ENCODE measurements around the gene KLRB1.
"Not testable (repeated sequence)": the region's sequence is repeated elsewhere in the genome, so short reads cannot be mapped to it uniquely, and the experiment has no call there.

Gene KLRB1

DNA sequence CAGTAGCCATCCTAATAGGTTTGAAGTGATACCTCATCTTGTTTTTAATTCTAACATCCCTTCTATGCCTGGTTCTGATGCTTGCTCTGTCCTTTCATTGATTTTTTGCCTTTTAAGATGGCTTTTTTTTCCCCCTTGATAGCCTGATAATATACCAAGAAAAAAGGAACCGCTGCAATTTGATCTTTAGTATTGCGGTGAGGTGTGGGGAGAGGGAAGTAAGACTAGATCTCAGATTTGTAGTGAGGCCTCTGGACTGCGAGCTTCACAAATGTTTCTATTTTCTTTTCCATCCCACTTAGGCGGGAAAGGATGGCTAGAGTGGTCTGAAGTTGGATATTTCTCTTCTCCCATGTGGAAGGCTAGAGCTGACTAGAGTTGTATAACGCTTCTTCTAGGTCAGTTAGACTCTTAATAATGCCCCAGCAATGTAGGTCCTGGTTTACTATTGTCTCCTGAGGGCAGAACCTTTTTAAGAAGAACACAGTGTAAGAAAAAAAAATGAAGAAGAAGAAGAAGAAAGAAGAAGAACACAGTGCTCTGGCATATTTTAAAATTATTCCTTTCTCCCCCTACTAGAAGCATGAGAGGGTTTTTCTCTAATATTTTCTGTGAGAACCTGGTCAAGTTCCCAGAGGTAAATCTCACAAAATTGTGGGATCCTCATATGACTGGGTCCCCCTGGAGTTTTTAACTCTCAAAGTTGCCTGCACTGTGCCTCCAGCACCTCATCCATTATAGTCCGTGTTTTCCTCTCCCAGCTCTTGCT is 11.9 kb upstream of the KLRB1 start:
- no peak for DNase-seq

DNA sequence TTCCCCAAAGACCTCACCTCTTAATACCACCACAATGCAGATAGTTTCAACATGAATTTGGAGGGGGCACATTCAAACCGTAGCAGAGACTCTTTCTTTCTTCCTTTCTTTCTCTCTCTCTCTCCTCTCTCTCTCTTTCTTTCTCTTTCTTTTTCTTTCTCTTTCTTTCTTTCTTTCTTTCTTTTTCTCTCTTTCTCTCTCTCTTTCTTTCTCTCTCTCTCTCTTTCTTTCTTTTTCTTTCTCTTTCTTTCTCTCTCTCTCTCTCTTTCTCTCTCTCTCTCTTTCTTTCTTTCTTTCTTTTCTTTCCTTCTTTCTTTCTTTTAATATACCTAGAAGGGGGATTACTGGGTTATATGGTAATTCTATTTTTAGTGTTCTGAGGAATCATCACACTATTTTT is 11.2 kb upstream of the KLRB1 start:
- not testable (repeated sequence) for DNase-seq

DNA sequence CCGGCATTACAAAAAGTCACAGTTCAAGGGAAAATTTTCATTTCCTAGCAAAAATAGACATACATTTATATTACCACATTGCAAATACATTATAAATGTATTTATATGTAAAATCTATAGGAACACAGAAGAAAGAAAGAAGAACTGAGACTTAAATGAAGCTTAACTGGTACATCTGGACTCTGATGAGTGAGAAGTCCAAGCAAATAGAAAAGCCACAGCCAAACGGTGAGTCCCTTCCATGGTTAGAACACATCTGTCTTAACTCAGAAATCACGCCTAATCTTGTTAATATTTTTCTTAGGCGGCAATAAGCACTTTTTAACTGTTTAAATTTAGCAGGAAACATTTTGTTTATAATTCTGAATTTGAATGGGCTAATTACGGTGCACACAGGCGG is 9.4 kb upstream of the KLRB1 start:
- DNase-seq, result no peak

DNA sequence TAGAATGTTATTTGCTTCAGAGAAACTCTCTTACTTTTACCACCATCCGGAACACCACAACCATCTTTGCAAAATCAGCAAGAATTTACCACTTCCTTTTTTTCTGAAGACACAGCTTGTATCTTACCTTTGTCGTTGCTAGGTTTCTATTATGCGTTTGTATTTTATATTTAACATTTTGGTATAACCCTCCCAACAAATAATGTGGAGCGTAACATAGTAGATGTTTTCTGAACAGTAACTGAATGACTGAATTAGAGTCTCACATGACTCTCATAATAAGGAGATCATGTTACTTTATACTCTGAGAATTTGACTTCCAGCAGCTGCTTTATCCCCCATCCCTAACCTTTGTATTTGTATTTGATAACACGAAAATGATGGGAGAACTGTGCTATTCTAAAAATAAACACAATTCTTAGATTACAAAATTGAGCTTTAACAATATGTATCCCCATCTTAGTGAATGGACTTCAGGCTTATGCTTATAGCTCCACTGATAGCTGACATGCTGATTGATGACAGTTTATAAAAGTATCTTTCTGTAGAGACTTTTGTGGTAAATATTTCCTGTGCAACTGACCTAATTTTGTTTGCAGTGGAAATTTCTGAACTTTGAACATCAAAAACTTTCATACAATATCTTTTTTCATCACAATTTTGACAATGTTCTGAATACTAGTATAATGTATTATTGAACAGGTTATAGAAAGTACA is 7.9 kb upstream of the KLRB1 start:
- DNase-seq, result no peak

DNA sequence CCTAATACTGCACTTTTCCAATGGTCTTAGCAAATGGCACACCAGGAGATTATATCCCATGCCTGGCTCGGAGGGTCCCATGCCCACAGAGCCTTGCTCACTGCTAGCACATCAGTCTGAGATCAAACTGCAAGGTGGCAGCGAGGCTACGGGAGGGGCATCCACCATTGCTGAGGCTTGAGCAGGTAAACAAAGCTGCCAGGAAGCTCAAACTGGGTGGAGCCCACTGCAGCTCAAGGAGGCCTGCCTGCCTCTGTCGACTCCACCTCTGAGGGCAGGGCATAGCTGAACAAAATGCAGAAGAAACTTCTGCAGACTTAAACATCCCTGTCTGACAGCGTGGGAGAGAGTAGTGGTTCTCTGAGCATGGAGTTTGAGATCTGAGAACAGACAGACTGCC is 2.9 kb upstream of the KLRB1 start:
- not testable (repeated sequence) for DNase-seq

DNA sequence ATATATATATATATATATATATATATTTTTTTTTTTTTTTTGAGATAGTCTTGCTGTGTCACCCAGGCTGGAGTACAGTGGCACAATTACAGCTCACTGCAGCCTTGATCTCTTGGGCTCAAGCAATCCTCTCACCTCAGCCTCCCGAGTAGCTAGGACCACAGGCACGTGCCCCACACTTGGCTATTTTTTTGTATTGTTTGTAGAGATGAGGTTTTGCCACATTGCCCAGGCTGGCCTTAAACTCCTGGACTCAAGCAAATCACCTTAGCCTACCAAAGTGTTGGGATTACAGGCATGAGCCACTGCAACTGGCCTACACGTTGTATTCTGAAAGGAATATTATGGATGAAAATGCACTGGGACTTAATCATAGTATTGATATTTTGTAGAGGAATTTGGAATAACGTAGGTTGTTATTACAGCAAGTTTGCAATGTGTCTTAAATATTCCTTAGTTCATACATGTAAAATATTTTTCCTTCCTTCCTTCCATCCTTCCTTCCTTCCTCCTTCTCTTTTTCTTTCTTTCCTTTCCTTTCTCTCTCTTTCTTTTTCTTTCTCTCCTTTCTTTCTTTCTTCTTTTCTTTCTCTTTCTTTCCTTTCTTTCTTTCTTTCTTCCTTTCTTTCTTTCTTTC is 862 bp downstream of the KLRB1 start:
- DNase-seq, result no peak

DNA sequence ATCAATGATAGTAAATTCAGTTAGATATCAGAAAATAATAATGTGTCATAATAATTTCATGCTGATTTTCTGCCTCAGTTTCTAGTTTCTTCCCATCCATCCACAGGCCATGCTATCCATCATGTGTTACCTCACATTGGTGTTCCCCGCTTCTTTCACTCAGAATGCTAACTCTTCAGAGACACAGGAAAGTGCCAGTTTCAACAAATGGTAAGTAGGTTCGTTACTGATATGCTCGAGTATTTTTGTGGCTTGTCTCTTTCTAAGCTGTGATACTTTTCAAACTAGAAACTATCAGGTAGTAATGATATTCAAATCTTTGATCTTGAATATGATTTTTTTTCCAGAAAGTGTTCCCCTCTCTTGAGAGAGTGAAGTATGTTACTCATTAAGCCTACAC is 1.5 kb downstream of the KLRB1 start:
- no peak for DNase-seq

DNA sequence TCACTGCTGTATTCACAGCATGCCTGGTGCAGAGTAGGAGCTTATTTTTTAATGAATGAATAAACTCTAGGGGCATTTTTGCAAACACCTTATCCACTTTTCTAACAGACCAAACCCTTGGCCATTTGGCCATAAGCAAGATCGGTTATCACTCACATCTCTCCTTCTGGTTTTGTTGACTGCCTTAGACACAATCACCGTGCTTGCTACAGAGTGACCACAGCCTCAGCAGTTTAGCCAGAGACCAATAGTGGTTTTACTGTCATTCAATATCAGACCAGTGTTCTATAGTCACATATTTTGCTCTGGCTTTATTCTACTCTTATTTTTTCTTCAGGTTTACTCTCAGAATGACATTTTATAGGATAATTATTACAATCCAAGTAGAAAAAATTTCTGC is 2.2 kb downstream of the KLRB1 start:
- DNase-seq, result no peak

DNA sequence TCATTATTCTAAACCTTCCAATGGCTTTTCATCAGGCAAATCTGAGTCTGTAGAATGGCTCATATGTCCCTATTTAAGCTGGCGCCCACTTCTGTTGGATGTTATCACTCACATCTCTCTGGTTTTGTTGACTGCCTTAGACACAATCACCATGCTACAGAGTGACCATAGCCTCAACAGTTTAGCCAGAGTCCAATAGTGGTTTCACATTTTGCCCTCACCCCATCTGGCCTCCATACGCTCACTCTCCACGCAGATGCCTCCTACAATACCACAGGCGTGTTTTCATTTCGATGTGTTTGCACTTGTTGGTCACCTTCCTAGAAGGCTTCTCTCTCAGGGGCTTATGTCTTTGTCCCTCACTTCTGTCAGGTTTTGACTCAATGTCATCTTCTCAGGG is 3.4 kb downstream of the KLRB1 start:
- no peak for DNase-seq

DNA sequence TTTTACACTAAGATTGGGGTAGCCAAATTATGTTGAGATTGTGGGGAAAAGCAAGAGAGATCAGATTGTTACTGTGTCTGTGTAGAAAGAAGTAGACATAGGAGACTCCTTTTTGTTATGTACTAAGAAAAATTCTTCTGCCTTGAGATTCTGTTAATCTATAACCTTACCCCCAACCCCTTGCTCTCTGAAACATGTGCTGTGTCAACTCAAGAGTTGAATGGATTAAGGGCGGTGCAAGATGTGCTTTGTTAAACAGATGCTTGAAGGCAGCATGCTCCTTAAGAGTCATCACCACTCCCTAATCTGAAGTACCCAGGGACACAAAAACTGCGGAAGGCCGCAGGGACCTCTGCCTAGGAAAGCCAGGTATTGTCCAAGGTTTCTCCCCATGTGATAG is 7.3 kb downstream of the KLRB1 start:
- not testable (repeated sequence) for DNase-seq

DNA sequence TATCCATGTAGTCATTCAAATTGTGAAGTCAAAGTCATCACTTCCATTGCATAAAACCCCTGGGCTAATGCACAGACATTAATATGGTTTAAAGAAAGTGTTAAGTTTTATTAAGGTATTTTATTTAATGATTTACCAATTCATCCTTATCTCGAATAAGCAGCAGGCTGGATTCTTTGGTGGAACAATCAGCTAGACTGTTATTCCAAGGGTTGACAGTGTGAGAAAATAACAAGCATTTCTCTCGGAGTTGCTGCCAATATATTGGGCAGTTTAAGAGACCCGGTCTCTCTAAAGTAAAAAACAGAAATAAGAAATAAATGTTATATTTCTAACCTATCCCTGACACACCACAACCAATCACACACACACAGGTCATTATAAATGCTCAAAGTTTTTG is 9.4 kb downstream of the KLRB1 start:
- DNase-seq, result no peak

DNA sequence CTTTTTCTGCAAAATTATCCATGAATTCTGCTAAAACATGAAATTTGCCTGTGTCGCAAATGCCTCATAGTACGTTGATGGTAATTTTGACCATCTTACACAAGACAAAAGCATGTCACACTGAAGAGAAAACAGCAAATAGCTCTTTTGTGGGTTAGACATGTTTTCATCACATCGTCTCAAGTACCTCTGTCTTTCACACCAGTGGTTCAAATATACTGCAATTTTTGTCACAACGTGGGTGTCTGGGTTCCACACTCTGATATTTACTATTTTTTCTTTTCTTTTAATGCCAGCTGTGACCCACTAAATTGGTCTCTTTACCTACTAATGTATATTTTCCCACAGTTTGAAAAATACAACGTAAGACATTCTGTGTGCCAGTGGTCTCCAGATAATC is 10.4 kb downstream of the KLRB1 start:
- DNase-seq, result no peak

DNA sequence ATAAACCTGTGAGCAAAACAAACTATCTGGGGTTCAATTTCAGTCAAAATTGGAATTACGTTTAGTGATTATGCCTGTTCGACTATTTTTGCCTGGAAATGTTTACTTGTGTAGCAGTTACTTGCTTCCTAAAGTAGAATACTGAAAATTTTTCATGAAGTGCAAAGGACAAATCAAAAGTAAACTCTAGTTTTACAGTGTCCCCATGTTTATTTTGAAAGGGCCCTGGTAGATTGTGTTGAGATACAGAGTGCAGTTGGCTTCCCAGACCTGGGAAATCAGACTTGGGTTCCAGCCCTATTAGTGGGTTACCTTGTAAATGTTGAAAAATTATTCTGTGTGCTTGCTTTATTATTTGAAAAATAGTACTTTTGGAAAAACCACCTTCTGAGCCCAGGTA is 17.3 kb downstream of the KLRB1 start:
- DNase-seq, result no peak

DNA sequence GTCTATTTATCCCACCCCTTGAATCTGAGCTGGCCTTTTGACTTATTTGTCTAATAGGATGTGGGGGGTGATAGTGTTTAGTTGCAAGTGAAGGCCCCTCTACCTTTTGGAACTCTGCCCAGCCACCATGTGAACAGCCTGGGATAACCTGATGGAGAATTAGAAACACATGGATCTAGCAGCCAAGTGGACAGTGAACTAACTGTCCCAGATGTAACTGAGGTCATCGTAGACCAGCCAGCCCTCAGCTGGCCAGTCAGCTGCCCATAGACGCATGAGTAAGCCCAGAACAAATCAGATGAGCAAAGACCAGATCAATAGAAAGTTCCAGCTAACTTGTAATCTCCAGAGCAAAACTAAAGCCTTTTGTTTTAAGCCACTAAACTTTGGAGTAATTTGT is 19.0 kb downstream of the KLRB1 start:
- no peak for DNase-seq

DNA sequence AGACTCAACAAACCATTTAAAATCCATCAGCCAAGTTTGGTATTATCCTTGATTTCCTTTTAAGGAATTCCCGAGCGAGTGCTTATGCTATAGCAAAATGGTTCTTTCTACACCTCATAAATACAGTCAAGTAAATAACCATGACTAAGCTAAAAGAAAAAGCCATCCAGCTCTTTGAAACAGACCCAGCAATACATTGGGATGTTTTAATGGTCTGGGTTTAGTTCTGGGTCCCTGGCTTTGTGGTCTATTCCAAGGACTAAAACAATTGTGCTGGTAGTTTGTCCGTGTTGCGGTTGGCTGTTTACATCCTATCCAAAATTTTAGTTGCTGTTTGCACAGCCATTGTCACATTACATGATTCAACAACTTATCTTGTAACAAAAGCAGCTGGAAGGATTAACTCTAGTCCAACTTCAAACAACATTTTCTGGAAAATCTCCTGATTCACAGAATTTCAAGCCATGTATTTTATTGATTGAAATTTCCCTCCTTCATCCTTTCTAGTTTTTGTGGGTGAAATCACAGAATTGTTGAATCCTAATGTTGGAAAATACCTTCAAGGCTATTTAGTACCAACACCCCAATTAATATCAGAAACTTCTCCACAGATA is 19.6 kb downstream of the KLRB1 start:
- no peak for DNase-seq

DNA sequence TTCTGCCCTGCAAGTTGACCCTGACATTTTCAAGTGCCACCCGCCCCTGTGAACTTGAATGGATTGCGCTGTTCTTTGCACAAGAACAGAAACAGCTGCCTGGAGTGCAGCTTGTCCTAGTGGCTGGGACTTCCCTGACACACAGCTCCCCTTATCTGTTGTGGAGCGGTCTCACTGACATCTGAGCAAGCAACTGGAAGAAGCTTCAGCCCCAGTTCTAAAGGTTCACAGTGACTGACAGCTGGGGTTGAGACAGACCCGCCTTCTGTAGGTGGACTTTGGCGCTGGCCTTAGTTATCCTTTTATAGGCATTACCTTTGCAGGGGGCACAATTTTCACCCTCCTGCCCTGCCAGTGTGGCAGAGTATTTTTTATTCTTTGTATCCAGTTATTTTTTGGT is 30.0 kb downstream of the KLRB1 start:
- DNase-seq, result not testable (repeated sequence)

DNA sequence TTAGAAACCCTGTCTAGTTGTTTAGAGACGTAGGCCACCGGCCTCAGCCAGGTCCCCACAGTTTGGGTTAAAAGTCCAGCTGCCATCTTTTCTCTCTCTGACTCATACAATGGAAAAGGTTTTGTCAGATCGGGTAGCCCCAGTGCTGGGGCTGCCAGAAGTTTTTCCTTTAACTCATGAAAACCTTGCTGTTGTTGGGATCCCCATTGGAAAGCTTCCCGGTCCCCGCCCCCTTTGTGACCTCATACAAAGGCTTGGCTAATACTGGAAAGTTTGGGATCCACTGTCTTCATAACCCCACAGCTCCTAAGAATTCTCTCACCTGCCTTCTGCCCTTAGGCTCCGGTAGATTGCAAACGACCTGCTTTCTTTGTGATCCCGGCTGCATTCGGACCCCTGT is 40.6 kb downstream of the KLRB1 start:
- not testable (repeated sequence) for DNase-seq

DNA sequence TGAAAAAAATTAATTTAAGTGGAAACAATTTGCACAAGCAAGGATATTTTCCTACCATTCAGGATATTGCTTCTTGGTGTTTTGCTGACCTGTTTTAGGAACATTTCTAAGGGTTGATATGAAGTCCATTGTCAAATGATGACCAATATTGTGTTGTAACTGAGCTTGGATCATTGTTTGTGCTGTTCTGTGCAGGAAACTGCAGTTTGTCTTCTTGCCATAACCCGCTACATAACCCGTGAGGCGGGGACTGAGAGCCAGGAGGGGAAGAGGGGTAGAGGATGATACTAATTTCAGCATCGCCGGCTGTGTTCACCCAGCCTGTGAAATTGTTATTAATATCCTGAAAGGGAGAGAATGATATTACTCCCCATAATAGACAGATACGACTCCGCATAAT is 41.6 kb downstream of the KLRB1 start:
- DNase-seq, result not testable (repeated sequence)

DNA sequence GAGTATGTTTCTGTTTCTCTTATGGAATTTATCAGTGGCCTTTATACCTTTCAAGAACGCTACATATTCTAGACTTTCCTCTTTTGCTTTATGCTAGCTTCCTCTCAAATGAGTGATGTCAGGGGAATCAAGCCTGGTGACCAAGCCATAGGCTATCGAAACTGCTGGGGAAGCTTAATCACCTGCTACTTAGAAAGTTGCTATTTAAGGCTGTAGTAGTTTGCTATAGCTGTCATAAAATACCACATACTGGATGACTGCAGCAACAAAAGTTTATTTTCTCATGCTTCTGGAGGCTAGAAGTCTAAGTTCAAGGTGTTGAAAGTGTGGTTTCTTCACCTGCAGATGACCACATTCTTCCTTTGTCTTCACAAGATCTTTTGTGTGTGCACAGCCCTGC is 43.3 kb downstream of the KLRB1 start:
- not testable (repeated sequence) for DNase-seq

DNA sequence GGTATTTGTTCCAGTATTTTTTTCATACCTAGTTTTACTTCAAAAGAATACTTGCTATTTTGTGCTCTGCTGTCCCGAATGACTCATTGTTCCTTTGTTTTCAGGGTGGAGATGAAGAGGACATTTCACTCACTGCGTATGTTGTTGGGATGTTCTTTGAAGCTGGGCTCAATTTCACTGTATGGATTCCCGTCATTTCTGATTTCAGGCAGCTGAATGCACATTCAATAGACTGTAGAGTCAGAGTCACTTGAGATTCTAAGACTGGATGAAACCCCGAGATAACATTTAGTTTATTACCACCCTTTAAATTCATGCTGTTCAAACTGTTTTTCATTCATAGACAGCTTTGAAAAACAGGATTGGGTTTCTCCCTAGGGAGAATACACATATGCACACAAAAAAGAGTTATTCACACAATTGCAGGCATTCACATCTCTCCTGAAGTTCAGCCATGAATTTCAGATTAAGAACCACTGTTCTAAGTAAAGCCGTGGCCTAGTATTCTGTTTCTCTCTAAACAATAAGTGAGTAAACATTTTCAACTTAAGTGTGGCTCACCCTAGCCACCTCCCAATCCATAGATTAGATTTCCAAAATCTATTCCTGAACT is 44.8 kb downstream of the KLRB1 start:
- not testable (repeated sequence) for DNase-seq

DNA sequence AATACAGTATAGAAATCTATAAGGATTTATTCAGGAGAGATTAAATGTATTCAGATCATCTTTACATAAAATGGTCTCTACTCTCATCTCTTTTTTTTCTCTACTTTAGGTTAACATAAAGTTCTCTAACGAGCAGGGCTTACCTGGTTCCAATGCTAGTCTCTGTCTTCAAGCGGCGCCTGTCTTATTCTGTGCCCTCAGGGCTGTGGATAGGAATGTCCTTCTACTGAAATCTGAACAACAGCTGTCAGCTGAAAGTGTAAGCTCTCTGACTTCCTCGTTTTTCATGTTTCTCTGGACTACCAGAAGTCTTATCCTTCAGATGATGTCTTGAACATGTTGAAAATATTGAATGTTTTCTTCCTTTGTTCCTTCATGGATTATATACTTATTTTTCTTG is 62.2 kb downstream of the KLRB1 start:
- not testable (repeated sequence) for DNase-seq

All from T1000 (cell line).